Mesenteric fat pad (tissue), 1 donor: ENCODE measurements around the gene AZU1. TPM values are rescaled to one million over a fixed set of nuclear protein-coding genes. Genes with fewer than 3 reads are reported as not detected.

ENCODE experiments used
- DNase-seq: peaks from one replicate; pipeline ENCODE4 v3.0.0-alpha.2; 2020; ENCODE audit warnings: low spot score
- total RNA-seq: library from RNA; stranded (reverse); fragmentation: NEBNext Ultra II Directional; extraction: Animal tissue kit (Norgen Biotek cat#: 25700); gene quantifications from one replicate; pipeline ENCODE4 v1.2.1, GENCODE V29; 2021
- donor health status: DM: yes; HTN: yes; CAD: no.

The AZU1 gene
- total RNA-seq, 1 donor from 2014 or later: 0.39 TPM

DNA sequence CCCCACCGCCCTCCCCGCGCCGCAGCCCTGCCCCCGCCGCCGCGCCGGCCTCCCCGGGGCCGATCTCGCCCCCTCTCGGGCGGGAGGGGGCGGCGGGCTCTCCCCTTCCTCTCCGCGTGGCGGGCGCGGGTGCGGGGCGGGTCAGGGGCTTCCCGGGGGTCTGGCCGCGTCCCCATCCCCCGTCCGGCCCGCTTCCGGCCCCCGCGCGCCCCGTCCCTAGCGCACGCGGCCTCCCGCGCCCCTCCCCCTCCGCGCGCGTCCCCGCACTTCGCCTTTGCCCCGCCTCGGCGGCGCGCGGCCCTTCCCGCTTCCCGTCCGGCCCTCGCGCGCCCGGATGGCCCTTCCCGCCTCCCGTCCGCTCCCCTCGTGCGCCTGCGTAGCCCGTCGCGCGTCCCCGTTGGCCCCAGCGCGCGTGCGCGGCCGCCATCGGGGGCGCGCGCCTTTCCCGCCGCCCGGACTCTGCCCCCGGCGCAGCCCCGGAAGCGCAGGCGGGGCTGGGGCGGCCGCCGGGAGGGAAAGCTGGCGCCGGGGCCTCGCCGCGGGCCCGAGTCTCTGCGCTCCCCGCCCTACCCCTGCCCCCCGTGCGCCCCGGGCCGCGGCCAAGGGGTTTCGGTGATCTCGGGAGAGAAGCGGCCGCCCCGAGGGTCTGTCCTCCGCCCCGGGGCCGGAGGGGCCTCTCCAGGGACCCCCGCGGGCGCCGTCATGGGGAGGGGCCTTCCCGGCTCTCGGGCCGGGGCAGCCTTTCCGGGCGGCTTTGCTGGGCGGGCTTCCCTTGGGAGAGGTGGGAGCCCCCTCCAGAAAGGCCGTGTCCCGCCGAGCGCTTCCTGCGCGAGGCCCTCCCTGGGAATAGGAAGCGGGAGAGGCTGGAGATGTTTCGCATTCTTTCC, 29.9 kb upstream of the AZU1 start:
- DNase-seq: peak; percentile 96

GRCh38 chr19:798415-799075, 29.1 kb upstream of the AZU1 start:
- no peak for DNase-seq

DNA sequence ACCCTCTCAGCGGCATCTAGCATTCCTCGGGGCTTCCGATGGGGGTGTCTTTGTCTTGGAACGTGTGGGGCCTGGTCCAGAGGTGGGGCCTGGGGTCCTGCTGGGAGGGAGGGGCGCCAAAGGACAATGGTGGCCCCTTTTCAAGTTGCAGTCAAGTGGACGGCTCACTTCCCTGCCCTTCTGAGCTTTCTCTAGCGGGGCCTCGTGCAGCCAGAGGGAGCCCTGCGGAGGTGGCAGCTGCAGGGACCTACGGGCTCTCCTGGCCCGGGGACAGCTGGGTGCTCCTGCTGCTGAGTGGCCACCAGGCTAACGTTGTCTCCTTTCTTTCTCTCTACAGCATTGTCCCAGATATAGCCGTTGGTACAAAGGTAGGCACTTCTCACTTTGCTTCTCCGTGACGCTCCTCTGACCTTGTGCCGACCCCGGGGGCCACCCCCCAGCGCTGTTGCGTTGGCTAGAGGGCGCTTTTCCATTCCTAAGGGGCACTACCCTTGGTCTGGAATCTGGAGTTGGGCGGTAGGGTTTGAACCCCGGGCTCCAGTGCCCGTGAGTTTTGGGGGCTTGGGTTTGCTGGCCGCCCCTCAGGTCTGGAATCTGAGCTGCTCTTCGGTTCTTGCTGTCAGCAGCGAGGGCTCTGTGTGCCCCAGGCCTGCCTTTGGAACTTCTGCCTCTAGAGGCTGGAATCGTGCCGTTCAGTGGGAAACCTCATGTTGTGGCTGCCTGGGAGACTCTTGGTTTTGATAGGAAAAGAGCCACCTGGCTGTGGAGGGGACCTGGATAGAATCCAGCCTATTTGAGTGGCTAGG, 28.4 kb upstream of the AZU1 start:
- DNase-seq: no peak

DNA sequence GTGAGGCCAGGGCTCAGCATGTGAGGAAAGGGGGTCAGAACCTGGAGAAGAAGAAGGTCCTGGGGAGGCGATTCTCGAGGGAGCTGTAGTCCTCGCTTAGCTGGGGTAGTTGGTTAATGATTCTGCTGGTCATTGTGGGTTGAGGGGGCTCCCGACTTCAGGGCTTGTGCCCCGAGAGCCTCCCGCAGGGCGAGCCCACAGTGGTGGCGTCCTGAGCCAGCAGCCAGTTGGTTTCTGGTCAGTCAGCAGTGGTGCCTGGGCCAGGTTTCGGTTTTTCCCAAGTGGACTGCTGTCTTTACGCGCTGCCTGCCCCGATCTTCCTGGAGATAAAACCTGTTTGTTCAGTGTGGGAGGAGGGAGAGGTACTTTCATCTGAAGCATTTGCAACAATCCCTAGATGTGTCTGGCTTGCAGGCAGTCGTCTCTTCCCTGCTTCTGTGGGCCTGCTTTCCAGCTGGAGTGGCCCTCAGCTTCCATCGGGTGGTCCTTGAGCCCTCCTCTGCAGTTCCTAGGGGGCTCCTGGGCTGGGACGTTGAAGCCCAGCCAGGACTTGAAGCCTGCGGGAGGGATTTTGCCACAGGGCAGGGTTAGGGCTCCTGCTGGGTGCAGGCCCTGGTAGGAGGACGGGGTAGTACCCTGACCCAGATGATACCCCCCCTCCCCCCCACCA, 27.1 kb upstream of the AZU1 start:
- DNase-seq: no peak

DNA sequence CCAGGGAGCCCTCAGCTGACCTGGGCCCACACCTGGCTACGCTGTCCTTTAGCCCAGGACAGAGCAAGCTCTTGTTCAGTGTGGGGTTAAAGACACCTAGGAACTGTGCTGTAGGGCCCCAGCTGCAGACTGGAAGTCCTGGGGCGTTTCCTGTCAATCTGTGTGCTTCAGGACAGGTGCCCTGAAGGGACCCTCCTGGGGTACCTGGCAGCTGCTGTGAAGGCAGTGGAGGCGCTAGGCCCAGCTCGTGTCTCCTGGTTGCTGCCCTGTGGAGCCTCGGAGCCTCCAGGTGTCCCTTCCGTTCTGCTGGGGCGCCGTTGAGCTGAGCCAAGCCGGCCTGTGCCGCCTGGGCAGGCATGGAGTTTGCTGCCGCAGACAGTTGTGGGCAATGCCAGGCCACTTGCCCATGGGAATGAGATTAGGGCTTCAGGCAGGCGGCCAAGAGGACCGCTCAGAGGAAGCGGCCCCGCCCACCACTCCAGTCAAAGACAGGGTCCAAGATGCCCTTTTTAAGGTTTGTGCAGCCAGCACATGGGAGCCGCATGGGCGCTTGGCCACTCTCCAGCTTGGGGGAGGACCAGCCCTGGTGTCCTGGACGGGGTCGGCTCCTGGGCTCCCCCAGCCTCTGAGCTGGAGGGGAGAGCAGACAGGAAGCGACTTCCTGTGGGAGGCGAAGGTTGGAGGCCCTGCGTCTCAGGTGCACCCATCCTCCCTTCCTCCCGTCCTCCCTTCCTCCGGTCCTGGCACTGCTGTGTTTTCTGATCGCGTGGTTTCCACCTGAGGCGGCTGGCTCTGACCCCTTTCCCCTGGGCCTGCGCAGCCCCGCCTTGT, 26.4 kb upstream of the AZU1 start:
- no peak for DNase-seq

DNA sequence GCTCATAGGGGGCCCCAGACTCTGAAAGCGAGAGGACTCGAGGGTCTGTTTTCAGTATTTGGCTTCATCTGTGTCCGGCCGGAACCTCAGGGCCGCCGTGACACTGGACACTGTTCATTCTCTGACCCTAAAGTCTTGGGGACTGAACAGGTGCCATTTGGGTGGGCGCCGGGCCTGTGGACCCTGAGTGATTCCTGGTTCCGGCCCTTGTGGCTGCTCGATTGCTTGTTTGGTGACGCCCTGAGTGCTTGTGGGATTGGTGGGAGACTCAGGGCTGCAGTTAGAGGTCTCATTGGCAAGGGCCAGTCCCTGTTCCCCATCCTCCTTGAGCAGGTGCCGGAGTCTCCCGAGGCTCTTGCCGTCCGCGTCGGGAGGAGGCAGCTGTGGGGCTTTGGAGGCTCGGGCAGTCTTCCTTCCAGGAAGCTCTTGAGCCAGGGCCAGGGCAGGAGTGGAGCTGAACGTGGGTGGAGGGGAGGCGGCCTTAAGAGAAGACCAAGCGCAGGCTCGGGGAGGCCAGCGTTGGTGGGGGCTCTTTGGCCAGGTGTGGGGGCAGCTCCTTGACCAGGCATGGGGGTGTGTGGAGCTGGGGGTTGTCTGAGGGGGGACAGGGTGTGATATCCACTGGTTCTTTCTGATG, 25.7 kb upstream of the AZU1 start:
- no peak for DNase-seq

- no peak for DNase-seq
Measured at GRCh38 chr19:802498-803098, 25.0 kb upstream of the AZU1 start.

DNA sequence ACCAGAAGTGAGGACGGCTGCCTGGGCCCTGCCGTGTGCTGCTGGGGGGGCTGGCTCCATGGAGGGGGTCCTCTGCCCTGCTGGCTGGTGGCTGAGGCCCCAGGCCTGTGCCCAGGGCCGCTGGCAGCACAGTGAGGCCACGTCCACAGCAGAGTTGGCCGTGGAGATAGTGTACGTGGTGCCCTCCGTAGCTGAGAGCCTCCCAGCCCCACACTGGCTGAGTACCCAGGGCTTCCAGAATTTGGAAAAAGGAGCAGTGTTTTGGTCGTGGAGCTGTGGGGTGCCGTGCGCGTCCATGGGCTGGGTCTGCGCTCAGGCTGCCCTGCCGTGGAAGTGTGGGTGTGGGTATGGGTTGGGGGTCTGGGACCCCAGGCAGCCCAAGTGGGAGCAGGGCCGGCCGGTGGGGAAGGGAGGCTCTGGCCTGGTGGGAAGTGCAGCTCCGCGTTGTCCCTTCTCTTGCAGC, 24.5 kb upstream of the AZU1 start:
- DNase-seq: no peak

DNA sequence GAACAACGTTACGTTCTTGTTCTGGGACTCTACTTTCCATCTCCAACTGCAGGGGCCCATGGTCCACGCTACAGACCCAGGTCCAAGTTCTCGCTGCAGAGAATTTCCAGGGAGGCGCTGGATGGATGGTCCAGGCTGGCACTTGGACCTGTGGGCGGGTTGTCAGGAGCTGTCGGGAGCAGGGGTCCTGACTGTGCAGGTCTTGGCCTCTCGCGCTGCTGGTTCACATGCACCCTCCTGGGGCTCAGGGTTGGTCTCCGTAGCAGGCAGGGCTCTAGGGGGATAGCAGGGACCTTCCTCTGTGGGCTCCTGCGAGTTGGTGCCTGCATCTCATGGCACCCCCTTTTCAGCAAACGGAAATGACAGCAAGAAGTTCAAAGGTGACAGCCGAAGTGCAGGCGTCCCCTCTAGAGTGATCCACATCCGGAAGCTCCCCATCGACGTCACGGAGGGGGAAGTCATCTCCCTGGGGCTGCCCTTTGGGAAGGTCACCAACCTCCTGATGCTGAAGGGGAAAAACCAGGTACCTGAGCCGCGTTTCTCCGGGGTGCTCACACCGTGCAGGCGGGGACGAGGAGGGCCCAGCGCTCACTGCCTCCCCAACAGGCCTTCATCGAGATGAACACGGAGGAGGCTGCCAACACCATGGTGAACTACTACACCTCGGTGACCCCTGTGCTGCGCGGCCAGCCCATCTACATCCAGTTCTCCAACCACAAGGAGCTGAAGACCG, 23.8 kb upstream of the AZU1 start:
- DNase-seq: no peak

DNA sequence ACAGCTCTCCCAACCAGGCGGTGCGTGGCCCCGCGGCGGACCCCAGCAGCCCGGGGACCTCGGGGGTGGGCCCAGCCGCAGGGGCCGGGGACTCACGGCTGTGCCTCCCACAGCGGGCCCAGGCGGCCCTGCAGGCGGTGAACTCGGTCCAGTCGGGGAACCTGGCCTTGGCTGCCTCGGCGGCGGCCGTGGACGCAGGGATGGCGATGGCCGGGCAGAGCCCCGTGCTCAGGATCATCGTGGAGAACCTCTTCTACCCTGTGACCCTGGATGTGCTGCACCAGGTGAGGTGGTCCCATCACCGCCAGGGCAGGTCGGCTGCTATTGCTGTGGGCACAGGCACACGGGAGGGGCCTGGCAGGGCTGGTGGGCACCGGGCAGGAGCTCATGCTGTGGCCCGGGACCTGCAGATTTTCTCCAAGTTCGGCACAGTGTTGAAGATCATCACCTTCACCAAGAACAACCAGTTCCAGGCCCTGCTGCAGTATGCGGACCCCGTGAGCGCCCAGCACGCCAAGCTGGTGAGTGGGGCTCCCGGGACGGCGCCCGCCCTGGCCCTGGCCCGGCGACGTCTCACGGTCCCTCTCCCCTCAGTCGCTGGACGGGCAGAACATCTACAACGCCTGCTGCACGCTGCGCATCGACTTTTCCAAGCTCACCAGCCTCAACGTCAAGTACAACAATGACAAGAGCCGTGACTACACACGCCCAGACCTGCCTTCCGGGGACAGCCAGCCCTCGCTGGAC, 23.0 kb upstream of the AZU1 start:
- DNase-seq: no peak

- no peak for DNase-seq
Measured at GRCh38 chr19:805166-805551, 22.5 kb upstream of the AZU1 start.

- no peak for DNase-seq
Measured at GRCh38 chr19:805600-806550, 21.8 kb upstream of the AZU1 start.

- DNase-seq: no peak
Measured at GRCh38 chr19:806815-807421, 20.7 kb upstream of the AZU1 start.

DNA sequence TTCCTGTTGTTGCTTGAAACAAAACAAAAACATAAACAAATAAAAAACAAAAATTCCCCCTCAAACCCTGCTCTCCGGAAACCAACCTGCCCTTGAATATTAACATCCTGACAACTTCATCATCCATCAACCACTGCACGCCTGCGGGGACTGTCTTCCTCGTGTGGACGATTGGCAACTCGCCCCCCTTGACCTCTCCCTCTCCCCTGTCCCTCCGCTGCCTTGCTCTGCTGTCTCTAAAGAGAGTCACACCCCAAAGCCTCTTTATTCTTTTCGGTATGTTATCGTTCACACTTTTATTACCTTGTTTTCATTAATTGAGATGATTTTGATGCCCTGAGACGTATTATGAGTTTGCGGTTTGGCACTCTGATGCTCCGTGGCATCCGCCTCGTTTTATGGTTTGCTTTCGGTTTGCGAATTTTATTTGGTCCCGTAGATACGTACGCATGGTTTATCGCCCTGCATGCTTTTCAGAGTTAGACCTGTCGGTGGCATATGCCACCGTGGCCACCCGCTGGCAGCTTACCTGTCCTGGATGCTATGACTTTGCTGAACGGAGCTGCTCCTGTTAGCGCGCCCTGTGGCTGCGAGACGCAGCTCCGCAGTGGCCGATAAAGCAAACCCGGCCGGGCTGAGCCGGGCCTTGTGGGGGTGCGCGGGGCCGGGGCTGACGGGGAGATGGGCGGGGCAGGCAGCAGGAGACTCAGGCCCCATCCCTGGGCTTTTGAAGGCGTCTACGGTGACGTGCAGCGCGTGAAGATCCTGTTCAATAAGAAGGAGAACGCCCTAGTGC, 19.8 kb upstream of the AZU1 start:
- no peak for DNase-seq

- DNase-seq: no peak
Measured at GRCh38 chr19:808423-808775, 19.2 kb upstream of the AZU1 start.
